ENCODE results near the gene PIP4K2B. TPM values are rescaled to one million over a fixed set of nuclear protein-coding genes. Genes with fewer than 3 reads are reported as not detected.

Gene PIP4K2B
- total and polyA plus RNA-seq, 9 donors = 32.1 to 95.3 (median 66.5) TPM

DNA sequence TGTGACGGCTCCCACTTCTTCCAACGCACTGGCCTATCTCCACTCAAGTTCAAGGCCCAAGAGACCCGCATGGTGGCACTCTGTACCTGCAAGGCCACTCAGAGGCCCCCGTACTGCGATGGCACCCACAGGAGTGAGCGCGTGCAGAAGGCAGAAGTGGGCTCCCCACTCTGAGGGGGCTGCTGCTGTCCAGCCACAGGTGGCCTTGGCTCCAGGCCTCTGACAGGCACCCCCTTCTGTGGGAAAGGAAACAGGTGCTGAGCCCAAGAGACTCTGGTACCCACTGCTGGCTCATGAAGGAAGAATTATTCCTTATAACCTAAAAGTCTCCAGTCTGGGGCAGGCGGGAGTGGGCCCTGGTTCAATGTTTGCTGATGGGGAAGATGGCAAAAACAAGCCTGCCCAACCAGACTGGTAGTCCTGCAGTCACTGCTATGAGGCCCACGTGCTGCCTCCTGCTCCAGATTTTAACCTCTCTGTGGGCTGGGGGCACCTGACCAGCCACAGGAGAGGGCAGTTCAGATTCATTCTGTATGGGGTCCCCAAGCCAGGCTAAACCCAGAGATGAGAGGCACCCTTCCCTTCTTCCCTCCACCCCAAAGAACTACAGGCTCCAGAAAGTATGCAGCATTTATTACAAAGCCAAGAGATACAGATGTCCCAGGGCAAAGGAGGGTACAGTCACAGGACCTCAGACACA lies 65.9 kb downstream of the PIP4K2B start:
- Histone ChIP-seq H3K36me3 (no peaks in the 10 kb centered on the region), H3K4me3 (no peak overlapping the region), H3K27ac (no peak overlapping the region), H3K4me1 (ENCODE audit: insufficient read depth) (peaks cover 8% of the 10 kb centered on the region), H3K9me3 (no peaks in the 10 kb centered on the region), H3K27me3 (no peaks in the 10 kb centered on the region)
- no peak for DNase-seq
- intact Hi-C loops (cut with DNase I) = loop anchor here in 1 of 4 donors (5.0 kb wide), 1 partner anchor 41 kb away; no protein-coding TSS in a partner anchor
- 66 to 75% (median 68%) methylated on average over 9 of the region's 9 CpGs for WGBS, 3 donors
- no peak for TF ChIP-seq EP300 (IDR thresholded peaks at IDR 0.05)
- TF ChIP-seq POLR2A (IDR thresholded peaks at IDR 0.05) = no peak
- TF ChIP-seq, protein P1, sequence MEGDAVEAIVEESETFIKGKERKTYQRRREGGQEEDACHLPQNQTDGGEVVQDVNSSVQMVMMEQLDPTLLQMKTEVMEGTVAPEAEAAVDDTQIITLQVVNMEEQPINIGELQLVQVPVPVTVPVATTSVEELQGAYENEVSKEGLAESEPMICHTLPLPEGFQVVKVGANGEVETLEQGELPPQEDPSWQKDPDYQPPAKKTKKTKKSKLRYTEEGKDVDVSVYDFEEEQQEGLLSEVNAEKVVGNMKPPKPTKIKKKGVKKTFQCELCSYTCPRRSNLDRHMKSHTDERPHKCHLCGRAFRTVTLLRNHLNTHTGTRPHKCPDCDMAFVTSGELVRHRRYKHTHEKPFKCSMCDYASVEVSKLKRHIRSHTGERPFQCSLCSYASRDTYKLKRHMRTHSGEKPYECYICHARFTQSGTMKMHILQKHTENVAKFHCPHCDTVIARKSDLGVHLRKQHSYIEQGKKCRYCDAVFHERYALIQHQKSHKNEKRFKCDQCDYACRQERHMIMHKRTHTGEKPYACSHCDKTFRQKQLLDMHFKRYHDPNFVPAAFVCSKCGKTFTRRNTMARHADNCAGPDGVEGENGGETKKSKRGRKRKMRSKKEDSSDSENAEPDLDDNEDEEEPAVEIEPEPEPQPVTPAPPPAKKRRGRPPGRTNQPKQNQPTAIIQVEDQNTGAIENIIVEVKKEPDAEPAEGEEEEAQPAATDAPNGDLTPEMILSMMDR (IDR thresholded peaks at IDR 0.05) = no peak

DNA sequence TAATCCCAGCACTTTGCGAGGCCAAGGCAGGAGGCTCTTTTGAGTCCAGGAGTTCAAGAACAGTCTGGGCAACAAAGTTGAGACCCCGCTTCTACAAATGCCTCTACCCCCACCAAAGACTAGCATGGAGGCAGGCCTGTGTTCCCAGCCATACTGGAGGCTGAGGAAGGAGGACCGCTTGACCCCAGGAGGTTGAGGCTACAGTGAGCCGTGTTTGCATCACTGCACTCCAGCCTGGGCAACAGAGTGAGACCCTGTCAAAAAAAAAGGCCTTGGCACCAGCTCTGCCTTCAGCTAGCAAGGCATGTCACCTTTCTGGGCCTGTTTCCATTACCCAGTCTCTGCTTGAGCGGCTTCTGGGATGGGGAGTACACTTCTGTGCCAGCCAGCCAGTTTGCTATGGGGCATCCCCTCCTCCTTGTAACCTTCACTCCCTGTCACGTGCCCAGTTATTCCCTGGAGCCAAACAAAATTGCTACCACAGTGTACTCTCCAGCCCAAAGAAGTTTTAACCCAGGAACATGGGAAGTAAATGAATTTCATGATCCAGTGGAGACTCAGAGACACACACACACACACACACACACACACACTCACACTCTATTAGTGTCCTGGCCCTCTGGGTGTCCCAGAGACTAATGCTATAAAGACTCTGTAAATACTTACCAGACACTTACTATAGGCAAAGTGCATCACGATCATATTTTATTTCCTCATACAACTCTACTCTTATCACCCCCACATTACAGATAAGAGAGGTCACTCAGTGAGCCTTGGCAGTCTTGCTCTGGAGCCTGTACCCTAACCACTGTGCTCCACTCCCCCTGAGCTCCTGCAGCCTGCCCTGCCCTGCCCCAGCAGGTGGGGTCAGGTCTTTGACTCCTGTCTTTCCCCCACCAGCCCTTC lies 66.7 kb downstream of the PIP4K2B start:
- Histone ChIP-seq H3K9me3 (no peaks in the 10 kb centered on the region), H3K36me3 (no peaks in the 10 kb centered on the region), H3K4me1 (ENCODE audit: insufficient read depth) (peaks cover 8% of the 10 kb centered on the region), H3K4me3 (no peak overlapping the region), H3K27ac (peak overlapping the region in 1 of 2 donors; percentile 17), H3K27me3 (no peaks in the 10 kb centered on the region)
- TF ChIP-seq EP300 (IDR thresholded peaks at IDR 0.05) = no peak
- no peak for TF ChIP-seq POLR2A (IDR thresholded peaks at IDR 0.05)
- TF ChIP-seq, protein P1 (IDR thresholded peaks at IDR 0.05) = no peak
- intact Hi-C loops (cut with DNase I) = loop anchor here in 1 of 4 donors (5.0 kb wide), 1 partner anchor 40 kb away; no protein-coding TSS in a partner anchor
- no peak for DNase-seq
- WGBS, 3 donors = 64 to 71% (median 66%) methylated on average over 7 of the region's 7 CpGs

DNA sequence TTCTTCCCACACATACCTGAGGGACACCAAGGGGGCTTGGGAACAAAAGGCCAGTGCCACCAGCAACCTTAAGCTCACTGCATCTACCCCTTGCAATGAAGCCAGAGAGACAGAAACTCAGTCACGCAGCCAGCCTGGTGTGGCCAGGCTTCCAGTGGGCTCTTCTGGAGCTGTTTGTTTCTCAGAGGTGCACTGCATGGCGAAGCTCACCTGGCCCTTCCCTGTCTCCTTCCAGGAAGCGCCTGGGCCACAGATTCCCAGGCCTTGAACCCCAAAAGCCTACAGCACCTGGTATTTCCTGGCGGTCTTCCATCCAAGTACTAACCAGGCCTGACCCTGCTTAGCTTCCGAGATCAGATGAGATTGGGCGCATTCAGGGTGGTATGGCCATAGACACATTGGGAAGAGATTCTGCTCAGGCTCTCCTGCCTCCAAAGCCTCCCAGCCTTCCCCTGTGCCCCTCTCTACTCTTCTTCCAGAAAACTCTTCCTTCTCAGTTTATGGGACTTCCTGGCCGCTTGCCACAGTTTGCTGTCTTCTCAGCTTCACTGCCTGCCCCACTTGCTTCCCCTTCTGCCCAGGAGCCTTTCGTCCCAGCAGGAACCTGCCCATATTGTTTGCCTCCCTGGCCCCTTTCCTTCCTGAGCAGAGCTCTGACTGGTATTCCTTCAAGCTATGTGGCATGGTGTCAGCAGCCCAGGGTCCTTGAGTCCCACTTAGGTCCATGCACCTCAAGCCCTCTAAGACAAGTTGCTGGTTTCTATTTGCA lies 67.6 kb downstream of the PIP4K2B start:
- peaks cover 8% of the 10 kb centered on the region for H3K4me1 ChIP-seq (ENCODE audit: insufficient read depth)
- H3K36me3 ChIP-seq = no peaks in the 10 kb centered on the region
- 80 to 84% (median 83%) methylated on average over 8 of the region's 8 CpGs for WGBS, 3 donors
- intact Hi-C loops (cut with DNase I) = loop anchor here in 1 of 4 donors (5.0 kb wide), 1 partner anchor 39 kb away; no protein-coding TSS in a partner anchor
- peak in 1 of 5 donors; percentile 55 for DNase-seq
- peak overlapping the region in 1 of 2 donors; percentile 70 for H3K27ac ChIP-seq
- no peak overlapping the region for H3K4me3 ChIP-seq
- H3K9me3 ChIP-seq = no peaks in the 10 kb centered on the region
- TF ChIP-seq EP300 (IDR thresholded peaks at IDR 0.05) (no peak), POLR2A (IDR thresholded peaks at IDR 0.05) (no peak)
- TF ChIP-seq, protein P1 (IDR thresholded peaks at IDR 0.05) = no peak
- no peaks in the 10 kb centered on the region for H3K27me3 ChIP-seq
